K562 (cell line): ENCODE measurements around the gene NAA40. TPM values are rescaled to one million over a fixed set of nuclear protein-coding genes. Genes with fewer than 3 reads are reported as not detected.
A peak's percentile ranks its signal among the peaks of the same experiment; 100 is the strongest.

Experiments used
- CXXC5 ChIP-seq: fragments of 250-450 bp; sonication (Bioruptor Pico); IDR thresholded peaks from 2 replicates; pipeline ENCODE4 v1.8.0; 2022; ENCODE audit warnings: inconsistent platforms, mild to moderate bottlenecking, moderate library complexity
- E2F6 ChIP-seq, 2 experiments: IDR thresholded peaks; 2 replicates each; pipeline ENCODE4 v1.6.1; 2011; ENCODE audit warnings: borderline replicate concordance in 1 of 2, control low read depth in 1 of 2, low read depth in 1 of 2, low read length in 1 of 2, mild to moderate bottlenecking in 1 of 2, mixed read lengths in 1 of 2, moderate library complexity in 1 of 2; ENCODE audit not compliant: insufficient read depth in 1 of 2, insufficient read length in 1 of 2, poor library complexity in 1 of 2, severe bottlenecking in 1 of 2; ENCODE audit errors: extremely low read depth in 1 of 2
- HNRNPL ChIP-seq: fragments of 200-400 bp; formaldehyde crosslinking; IDR thresholded peaks from 2 replicates; pipeline ENCODE4 v1.6.1; 2017; ENCODE audit warnings: low read depth, mild to moderate bottlenecking, low read length
- POLR2AphosphoS5 ChIP-seq: IDR thresholded peaks from 2 replicates; pipeline ENCODE4 v1.6.1; 2011; ENCODE audit warnings: mild to moderate bottlenecking, low read depth, low read length, moderate library complexity; ENCODE audit not compliant: control insufficient read depth, insufficient read depth
- SP1 ChIP-seq: sonication (generic); formaldehyde crosslinking; IDR thresholded peaks from 2 replicates; pipeline ENCODE4 v1.8.1; 2022; ENCODE audit warnings: mild to moderate bottlenecking, missing genetic modification reagents
- TFAP4 ChIP-seq: sonication (generic); formaldehyde crosslinking; IDR thresholded peaks from 2 replicates; pipeline ENCODE4 v1.8.0; 2022; ENCODE audit warnings: missing genetic modification reagents, mild to moderate bottlenecking, moderate library complexity, borderline replicate concordance
- XRCC4 ChIP-seq: IDR thresholded peaks from one replicate; pipeline ENCODE4 v1.6.1; 2011; ENCODE audit not compliant: insufficient read depth, insufficient read length; ENCODE audit errors: extremely low read depth
- polyA plus RNA-seq, 8 experiments: library from polyadenylated mRNA; depleted of rRNA in 4 of 8; stranded (reverse) in 5 of 8; unstranded in 3 of 8; fragments of >200 nt; fragmentation: Nextera tagmentation in 2 of 8; fragmentation: Illumina TruSeq in 1 of 8; extraction: Ambion mirVana in 2 of 8; extraction: Trizol in 1 of 8; gene quantifications; 2 replicates each; pipeline versions ENCODE4 v1.2.1 to v1.2.3, GENCODE V29; 2011 to 2014; ENCODE audit warnings: inconsistent platforms in 1 of 8, missing spikeins in 1 of 8
- total RNA-seq, 7 experiments: library from RNA; depleted of rRNA in 6 of 7; stranded (reverse); fragments of >200 nt in 6 of 7; fragmentation: Illumina TruSeq in 2 of 7; extraction: Trizol in 2 of 7; gene quantifications; 2 replicates each; pipeline versions ENCODE4 v1.2.1 to v1.2.3, GENCODE V29; 2011 to 2021; ENCODE audit warnings: low replicate concordance in 1 of 7

The NAA40 gene
- total and polyA plus RNA-seq, 9 of the 15 experiments (the other 6 are each of a cell fraction or from before 2014, with no cell fraction given), result 6.2 to 39.0 (median 23.1) TPM

DNA sequence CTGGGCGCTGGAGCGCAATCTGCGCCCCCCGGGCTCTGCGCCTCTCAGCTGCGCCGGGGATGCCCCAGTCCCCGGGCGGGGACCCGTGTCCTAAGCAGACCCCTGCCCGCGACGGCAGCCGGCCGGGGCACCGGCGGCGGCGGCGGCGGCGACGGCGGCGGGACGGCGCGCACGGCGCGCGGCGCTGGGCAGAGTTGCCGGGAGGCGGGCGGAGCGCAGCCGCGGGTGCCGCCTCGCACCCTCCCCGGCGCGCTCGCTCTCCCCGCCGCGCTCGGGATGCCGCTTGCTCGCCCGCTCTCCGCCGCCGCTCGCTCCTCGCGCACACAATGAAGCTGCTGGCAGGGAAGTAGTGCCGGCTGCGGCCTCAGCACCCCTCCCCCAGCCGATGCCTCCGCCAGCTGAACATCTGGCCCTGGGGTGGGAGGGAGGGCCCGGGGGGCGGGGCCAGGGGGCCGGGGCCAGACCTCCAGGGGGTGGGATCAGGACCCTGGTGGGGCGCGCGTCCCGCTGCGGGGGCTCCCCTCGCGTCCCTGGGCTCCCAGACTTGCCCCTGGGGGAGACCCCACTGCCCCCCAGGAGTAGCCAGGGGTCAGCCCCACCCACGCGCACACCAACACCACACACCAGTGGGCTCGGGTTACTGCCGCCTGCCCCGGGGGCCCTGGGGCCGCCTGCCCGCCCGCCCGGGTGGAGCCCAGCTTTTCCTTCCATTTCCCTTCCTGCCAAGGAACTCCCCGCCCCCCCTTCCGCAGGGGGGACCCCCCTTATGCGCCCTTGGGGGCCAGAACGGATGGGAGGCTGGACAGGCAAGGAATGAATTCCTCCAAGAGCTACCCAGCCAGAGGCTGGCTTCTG, 21.7 kb upstream of the NAA40 start, which contains the start of gene RCOR2 (continued):
- peak; percentile 44 to 72 for TF ChIP-seq E2F6 (IDR thresholded peaks at IDR 0.05; ENCODE audit: borderline replicate concordance in 1 of 2, extremely low read depth in 1 of 2, insufficient read depth in 1 of 2, insufficient read length in 1 of 2, low read depth in 1 of 2, low read length in 1 of 2, poor library complexity in 1 of 2, severe bottlenecking in 1 of 2)
- peak; percentile 59 for TF ChIP-seq CXXC5
- TF ChIP-seq XRCC4, result no peak
- peak; percentile 76 for TF ChIP-seq TFAP4 (CRISPR knock-in tag)
- TF ChIP-seq POLR2AphosphoS5, result 0 out of 2 replicates have a peak, but pooled peaks have one; percentile 29
- 0 out of 2 replicates have a peak, but pooled peaks have one; percentile 27 for TF ChIP-seq SP1 (CRISPR knock-in tag)
- peak; percentile 20; the same call in 1 of the 2 replicates for TF ChIP-seq HNRNPL
